Hematopoietic multipotent progenitor cell treated with erythropoietin and hydrocortisone succinate and interleukin-3 and kit ligand, for 4 days (in vitro differentiated cells): Measurements from ENCODE around the gene SLC38A9.

Experiments used
- DNase-seq: peaks from one replicate; pipeline ENCODE4 v3.0.0-alpha.2; 2015

Gene SLC38A9

GRCh38 chr5:55577353-55578060 is 134.6 kb downstream of the SLC38A9 start:
- DNase-seq = no peak

- no peak for DNase-seq
Measured at GRCh38 chr5:55576661-55577060, 135.5 kb downstream of the SLC38A9 start.
